B cell (primary cell): Measurements from ENCODE around the gene SCUBE1. TPM values are rescaled to one million over a fixed set of nuclear protein-coding genes. Genes with fewer than 3 reads are reported as not detected.

Source experiments
- ATAC-seq: fragments of 200-7000 bp; cut with Tn5 transposase; one replicate; pipeline ENCODE4 v1.10.0; 2021; ENCODE audit warnings: low read depth, mild to moderate bottlenecking, moderate number of reproducible peaks, moderate library complexity
- CTCF ChIA-PET: fragments of 350-600 bp; sonication (Branson Sonifier 250); formaldehyde crosslinking; loops from one replicate; lab custom pipeline; 2021; ENCODE audit warnings: antibody characterized with exemption, inconsistent platforms; lab: Charles Lee
- POLR2A ChIA-PET: fragments of 350-600 bp; sonication (Branson Sonifier 250); formaldehyde crosslinking; loops from one replicate; lab custom pipeline; 2021; ENCODE audit warnings: antibody characterized with exemption; lab: Charles Lee
- DNase-seq: peaks from one replicate; pipeline ENCODE4 v3.0.0; 2013
- H2AFZ ChIP-seq: 2 replicates; pipeline ENCODE4 v1.6.1; 2012; ENCODE audit warnings: mild to moderate bottlenecking, low read depth, low read length; ENCODE audit not compliant: insufficient read depth, poor library complexity, severe bottlenecking
- H3K27ac ChIP-seq, 2 donors: 1 replicate in 1 of 2; 2 replicates in 1 of 2; pipeline ENCODE4 v1.5.1; 2012 to 2013; ENCODE audit warnings: low read length in 2 of 2, mild to moderate bottlenecking in 2 of 2, moderate library complexity in 1 of 2
- H3K27me3 ChIP-seq, 4 experiments: fragments of 200-600 bp in 1 of 4; sonication (generic) in 1 of 4; replicated peaks in 1 of 4; 1 replicate in 2 of 4; 2 replicates in 2 of 4; pipeline versions ENCODE4 v1.6.1 to v1.7.0; 2013 to 2016; ENCODE audit warnings: low read length in 3 of 4, mild to moderate bottlenecking in 2 of 4, mixed read lengths in 1 of 4, moderate library complexity in 1 of 4; ENCODE audit not compliant: insufficient read depth in 4 of 4, control insufficient read depth in 3 of 4; ENCODE audit errors: control extremely low read depth in 1 of 4
- H3K36me3 ChIP-seq, 2 experiments: replicated peaks in 1 of 2; 1 replicate in 1 of 2; 2 replicates in 1 of 2; pipeline versions ENCODE4 v1.6.1 to v1.7.1; 2013; ENCODE audit warnings: low read length in 1 of 2; ENCODE audit not compliant: insufficient read depth in 2 of 2, control insufficient read depth in 1 of 2; ENCODE audit errors: control extremely low read depth in 1 of 2, extremely low read depth in 1 of 2
- H3K4me1 ChIP-seq, 2 donors: fragments of 200-600 bp in 1 of 2; sonication (generic) in 1 of 2; 1 replicate in 1 of 2; 2 replicates in 1 of 2; pipeline versions ENCODE4 v1.5.1 to v1.6.1; 2013 to 2017; ENCODE audit warnings: low read length in 2 of 2; ENCODE audit not compliant: control insufficient read depth in 2 of 2, insufficient read depth in 2 of 2
- H3K4me2 ChIP-seq: replicated peaks from 2 replicates; pipeline ENCODE3; 2012; ENCODE audit warnings: mild to moderate bottlenecking, low read depth, low read length; ENCODE audit not compliant: poor library complexity, severe bottlenecking
- H3K4me3 ChIP-seq, 5 experiments: fragments of 200-600 bp in 1 of 5; sonication (generic) in 1 of 5; 1 replicate in 3 of 5; 2 replicates in 2 of 5; pipeline versions ENCODE4 v1.5.1 to v1.7.0; 2011 to 2016; ENCODE audit warnings: low read length in 4 of 5, mild to moderate bottlenecking in 4 of 5, low read depth in 2 of 5, control low read depth in 1 of 5, moderate library complexity in 1 of 5; ENCODE audit not compliant: insufficient read depth in 1 of 5; ENCODE audit errors: control extremely low read depth in 1 of 5, extremely low read depth in 1 of 5
- H3K79me2 ChIP-seq: fragments of 200-600 bp; sonication (generic); one replicate; pipeline ENCODE4 v1.6.0; 2016; ENCODE audit warnings: low read length; ENCODE audit not compliant: control insufficient read depth, insufficient read depth
- H3K9ac ChIP-seq: fragments of 200-600 bp; sonication (generic); 2 replicates; pipeline ENCODE4 v1.6.1; 2017; ENCODE audit warnings: mild to moderate bottlenecking, low read length, moderate library complexity
- H3K9me3 ChIP-seq, 3 donors: one replicate each; pipeline versions ENCODE4 v1.6.1 to v1.7.1; 2013; ENCODE audit warnings: low read length in 2 of 3; ENCODE audit not compliant: control insufficient read depth in 2 of 3, insufficient read depth in 1 of 3; ENCODE audit errors: control extremely low read depth in 1 of 3
- H4K20me1 ChIP-seq: 2 replicates; pipeline ENCODE4 v1.6.0; 2012; ENCODE audit warnings: mild to moderate bottlenecking, low read length; ENCODE audit not compliant: insufficient read depth, control insufficient read depth, poor library complexity, severe bottlenecking
- H3K27ac Mint-ChIP-seq: one replicate; pipeline ENCODE4 v1.8.0; 2021; ENCODE audit warnings: mixed read lengths
- H3K27me3 Mint-ChIP-seq: one replicate; pipeline ENCODE4 v1.8.0; 2021; ENCODE audit warnings: mixed read lengths
- H3K4me1 Mint-ChIP-seq: one replicate; pipeline ENCODE4 v1.8.0; 2021; ENCODE audit warnings: mixed read lengths
- H3K4me3 Mint-ChIP-seq: one replicate; pipeline ENCODE4 v1.8.0; 2021; ENCODE audit warnings: mixed read lengths
- H3K9me3 Mint-ChIP-seq: one replicate; pipeline ENCODE4 v1.8.0; 2022; ENCODE audit warnings: mixed read lengths; ENCODE audit not compliant: insufficient read depth
- EZH2 ChIP-seq: IDR thresholded peaks from 2 replicates; pipeline ENCODE4 v1.6.1; 2012; ENCODE audit warnings: borderline replicate concordance, low read depth, mild to moderate bottlenecking, moderate library complexity, low read length; ENCODE audit not compliant: insufficient read depth, poor library complexity, severe bottlenecking
- WGBS: methylation state at CpG from one replicate; pipeline ENCODE4 v1.1.5; 2013; ENCODE audit warnings: missing lambda C conversion rate; ENCODE audit not compliant: insufficient coverage; 5-methylcytosine and 5-hydroxymethylcytosine counted together
- intact Hi-C: fragments of 100-400 bp; cut with micrococcal nuclease; formaldehyde crosslinking; loops from one replicate; pipeline ENCODE4 v1.10.0; 2022
- polyA plus RNA-seq: library from polyadenylated mRNA; depleted of rRNA; stranded (reverse); fragments of >200 nt; gene quantifications from 2 replicates; pipeline ENCODE4 v1.2.3, GENCODE V29; 2012
- total RNA-seq, 2 donors: library from RNA; stranded (reverse); fragments of 120-200 nt in 1 of 2; gene quantifications; 1 replicate in 1 of 2; 2 replicates in 1 of 2; pipeline versions ENCODE4 v1.2.3 to v1.2.4, GENCODE V29; 2013 to 2022
- TF ChIP-seq, protein P1 (sequence below): fragments of 200-600 bp; IDR thresholded peaks from one replicate; pipeline ENCODE4 v1.8.0; 2022; ENCODE audit warnings: antibody characterized with exemption, mild to moderate bottlenecking

The SCUBE1 gene
- total and polyA plus RNA-seq, 2 donors (not counting 1 experiment from before 2014, with no cell fraction given), result not detected

DNA sequence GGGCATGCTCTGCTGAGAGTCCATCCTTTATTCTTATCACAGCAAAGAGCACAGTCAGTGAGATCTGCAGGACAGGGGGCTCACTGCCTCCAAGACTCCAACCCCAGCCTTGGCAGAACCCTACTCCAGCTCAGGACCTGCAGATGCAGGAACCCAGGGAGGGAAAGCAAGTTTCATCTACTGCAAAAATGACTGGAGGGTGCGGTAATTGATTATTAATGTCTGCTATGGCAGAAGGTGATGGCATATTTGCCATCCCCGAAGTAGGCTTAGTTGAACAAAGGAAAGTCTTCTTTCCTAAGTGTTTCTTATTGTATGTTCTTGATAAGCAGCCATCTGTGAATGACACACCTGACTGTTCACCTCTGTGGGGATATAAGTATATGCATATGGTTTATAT, 9.2 kb downstream of the SCUBE1 start:
- H3K9me3 Mint-ChIP-seq, result no peaks in the 10 kb centered on the region
- H3K4me1 ChIP-seq, result no peaks in the 10 kb centered on the region
- no peak for ATAC-seq
- CTCF ChIA-PET, result no interaction called here
- peaks cover 0 to 3% (median 0%) of the 10 kb centered on the region in 3 donors for H3K9me3 ChIP-seq
- WGBS, result 100% methylated on average over 1 of the region's 2 CpGs
- intact Hi-C loops, result no loop called here
- H3K27me3 Mint-ChIP-seq, result peaks cover 3% of the 10 kb centered on the region
- H3K79me2 ChIP-seq, result no peaks in the 10 kb centered on the region
- H3K27ac Mint-ChIP-seq, result no peak overlapping the region
- no peak overlapping the region for H2AFZ ChIP-seq
- POLR2A ChIA-PET, result no interaction called here
- no peak overlapping the region for H3K4me3 Mint-ChIP-seq
- TF ChIP-seq, protein P1, sequence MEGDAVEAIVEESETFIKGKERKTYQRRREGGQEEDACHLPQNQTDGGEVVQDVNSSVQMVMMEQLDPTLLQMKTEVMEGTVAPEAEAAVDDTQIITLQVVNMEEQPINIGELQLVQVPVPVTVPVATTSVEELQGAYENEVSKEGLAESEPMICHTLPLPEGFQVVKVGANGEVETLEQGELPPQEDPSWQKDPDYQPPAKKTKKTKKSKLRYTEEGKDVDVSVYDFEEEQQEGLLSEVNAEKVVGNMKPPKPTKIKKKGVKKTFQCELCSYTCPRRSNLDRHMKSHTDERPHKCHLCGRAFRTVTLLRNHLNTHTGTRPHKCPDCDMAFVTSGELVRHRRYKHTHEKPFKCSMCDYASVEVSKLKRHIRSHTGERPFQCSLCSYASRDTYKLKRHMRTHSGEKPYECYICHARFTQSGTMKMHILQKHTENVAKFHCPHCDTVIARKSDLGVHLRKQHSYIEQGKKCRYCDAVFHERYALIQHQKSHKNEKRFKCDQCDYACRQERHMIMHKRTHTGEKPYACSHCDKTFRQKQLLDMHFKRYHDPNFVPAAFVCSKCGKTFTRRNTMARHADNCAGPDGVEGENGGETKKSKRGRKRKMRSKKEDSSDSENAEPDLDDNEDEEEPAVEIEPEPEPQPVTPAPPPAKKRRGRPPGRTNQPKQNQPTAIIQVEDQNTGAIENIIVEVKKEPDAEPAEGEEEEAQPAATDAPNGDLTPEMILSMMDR, result no peak
- TF ChIP-seq EZH2, result no peak
- no peak overlapping the region for H3K4me3 ChIP-seq
- no peaks in the 10 kb centered on the region for H3K4me1 Mint-ChIP-seq
- H4K20me1 ChIP-seq, result no peaks in the 10 kb centered on the region
- no peaks in the 10 kb centered on the region for H3K36me3 ChIP-seq
- DNase-seq, result no peak
- H3K4me2 ChIP-seq, result no peak overlapping the region
- H3K9ac ChIP-seq, result no peak overlapping the region
- H3K27me3 ChIP-seq, result peaks cover 0 to 3% (median 0%) of the 10 kb centered on the region in 4 experiments
- no peak overlapping the region for H3K27ac ChIP-seq

DNA sequence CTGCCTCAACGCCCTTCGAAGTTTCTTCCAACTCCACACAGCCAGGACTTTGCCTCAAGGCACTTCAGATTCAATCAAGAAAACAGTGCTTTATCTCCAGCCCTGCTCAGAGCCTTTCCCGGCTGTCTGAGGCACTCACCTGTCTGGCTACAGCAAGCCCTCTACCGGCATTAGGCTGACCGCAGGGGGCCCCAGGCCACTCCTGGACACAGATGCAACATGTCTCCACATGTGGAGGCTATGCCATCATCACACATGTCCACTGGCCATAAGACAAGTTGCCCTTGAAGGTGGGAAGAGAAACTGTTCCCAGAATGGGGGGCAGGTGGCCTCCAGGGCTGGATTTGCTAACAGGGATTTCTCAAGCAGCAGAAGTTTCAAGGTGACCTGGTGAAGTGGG, 10.0 kb downstream of the SCUBE1 start:
- 90% methylated on average over 5 of the region's 5 CpGs for WGBS
- Histone ChIP-seq H3K36me3 (no peaks in the 10 kb centered on the region), H3K9me3 (peaks cover 0 to 3% (median 0%) of the 10 kb centered on the region in 3 donors), H3K4me2 (no peak overlapping the region), H2AFZ (no peak overlapping the region), H3K4me3 (no peak overlapping the region), H3K4me1 (no peaks in the 10 kb centered on the region), H3K27me3 (peaks cover 0 to 3% (median 0%) of the 10 kb centered on the region in 4 experiments), H3K9ac (no peak overlapping the region), H4K20me1 (no peaks in the 10 kb centered on the region), H3K27ac (no peak overlapping the region), H3K79me2 (no peaks in the 10 kb centered on the region)
- H3K4me3 Mint-ChIP-seq, result no peak overlapping the region
- no peaks in the 10 kb centered on the region for H3K4me1 Mint-ChIP-seq
- H3K27ac Mint-ChIP-seq, result no peak overlapping the region
- DNase-seq, result no peak
- CTCF ChIA-PET, result interaction anchor here (1.1 kb wide), 1 partner anchor 14 kb away, joined by 8 read pairs; no protein-coding TSS in a partner anchor
- intact Hi-C loops, result no loop called here
- POLR2A ChIA-PET, result no interaction called here
- TF ChIP-seq, protein P1, result no peak
- no peak for TF ChIP-seq EZH2
- H3K27me3 Mint-ChIP-seq, result peaks cover 3% of the 10 kb centered on the region
- H3K9me3 Mint-ChIP-seq, result no peaks in the 10 kb centered on the region
- no peak for ATAC-seq
